VCaP (cell line): ENCODE measurements around the gene QSOX1.
A peak's percentile ranks its signal among the peaks of the same experiment; 100 is the strongest.

Source experiments
- H3K27ac ChIP-seq: fragments of 450-650 bp; 2 replicates; pipeline ENCODE4 v1.5.1; 2017
- TF ChIP-seq, protein P1 (sequence below): fragments of 450-650 bp; conservative IDR thresholded peaks from 2 replicates; pipeline ENCODE4 v1.5.1; 2017; ENCODE audit warnings: mild to moderate bottlenecking, moderate library complexity

QSOX1 gene

GRCh38 chr1:180179162-180179957, 24.7 kb downstream of the QSOX1 start:
- no peak overlapping the region for H3K27ac ChIP-seq
- TF ChIP-seq, protein P1, sequence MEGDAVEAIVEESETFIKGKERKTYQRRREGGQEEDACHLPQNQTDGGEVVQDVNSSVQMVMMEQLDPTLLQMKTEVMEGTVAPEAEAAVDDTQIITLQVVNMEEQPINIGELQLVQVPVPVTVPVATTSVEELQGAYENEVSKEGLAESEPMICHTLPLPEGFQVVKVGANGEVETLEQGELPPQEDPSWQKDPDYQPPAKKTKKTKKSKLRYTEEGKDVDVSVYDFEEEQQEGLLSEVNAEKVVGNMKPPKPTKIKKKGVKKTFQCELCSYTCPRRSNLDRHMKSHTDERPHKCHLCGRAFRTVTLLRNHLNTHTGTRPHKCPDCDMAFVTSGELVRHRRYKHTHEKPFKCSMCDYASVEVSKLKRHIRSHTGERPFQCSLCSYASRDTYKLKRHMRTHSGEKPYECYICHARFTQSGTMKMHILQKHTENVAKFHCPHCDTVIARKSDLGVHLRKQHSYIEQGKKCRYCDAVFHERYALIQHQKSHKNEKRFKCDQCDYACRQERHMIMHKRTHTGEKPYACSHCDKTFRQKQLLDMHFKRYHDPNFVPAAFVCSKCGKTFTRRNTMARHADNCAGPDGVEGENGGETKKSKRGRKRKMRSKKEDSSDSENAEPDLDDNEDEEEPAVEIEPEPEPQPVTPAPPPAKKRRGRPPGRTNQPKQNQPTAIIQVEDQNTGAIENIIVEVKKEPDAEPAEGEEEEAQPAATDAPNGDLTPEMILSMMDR: peak; percentile 55

- no peak overlapping the region for H3K27ac ChIP-seq
- TF ChIP-seq, protein P1: peak; percentile 31; the same call in 1 of the 2 replicates
These were observed 26.4 kb downstream of the QSOX1 start for GRCh38 chr1:180181048-180181447.

GRCh38 chr1:180181996-180182642, 27.4 kb downstream of the QSOX1 start:
- TF ChIP-seq, protein P1: no peak

GRCh38 chr1:180182643-180183311, 28.1 kb downstream of the QSOX1 start:
- TF ChIP-seq, protein P1: no peak
- no peak overlapping the region for H3K27ac ChIP-seq

More at GRCh38 chr1:180181996-180182642, 27.4 kb downstream of the QSOX1 start:
- H3K27ac ChIP-seq: no peak overlapping the region

DNA sequence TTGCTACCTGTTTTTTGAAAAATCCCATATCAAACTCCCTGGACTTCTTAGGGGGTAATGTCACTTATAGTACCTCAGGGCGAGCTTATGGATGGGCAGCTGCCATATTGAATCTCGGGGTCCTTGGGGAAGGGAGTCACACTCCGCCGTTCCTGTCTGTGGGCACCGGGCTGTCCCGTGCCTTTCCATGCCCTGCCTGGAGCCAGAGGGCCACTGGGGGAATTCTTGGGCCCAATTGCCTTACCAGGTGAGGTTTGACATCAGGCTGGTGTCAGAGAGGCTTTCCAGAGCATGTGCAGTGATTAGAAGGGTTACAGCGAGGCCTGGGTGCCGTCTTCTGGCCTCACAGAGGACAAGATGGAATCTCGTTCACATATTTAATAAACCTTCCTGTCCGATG, 28.8 kb downstream of the QSOX1 start:
- H3K27ac ChIP-seq: no peak overlapping the region
- TF ChIP-seq, protein P1: no peak

DNA sequence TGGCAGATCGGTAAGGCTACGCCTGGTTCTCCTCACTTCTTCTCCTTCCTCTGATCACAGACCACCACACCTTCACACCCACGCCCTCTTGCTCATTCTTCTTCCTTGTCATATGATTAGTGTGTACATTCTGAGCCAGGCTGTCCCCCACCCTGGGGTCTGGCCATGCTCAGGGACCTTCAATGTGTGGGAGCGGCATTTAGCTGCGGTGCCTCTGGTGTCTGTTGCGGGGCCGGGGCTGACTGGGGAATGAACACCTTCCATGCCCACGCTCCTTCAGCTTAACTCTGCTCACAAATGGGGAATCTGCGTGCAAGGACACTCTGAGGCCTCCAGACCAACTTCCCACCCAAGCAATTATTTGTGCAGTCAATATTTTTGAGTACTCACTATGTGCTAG, 29.4 kb downstream of the QSOX1 start:
- no peak overlapping the region for H3K27ac ChIP-seq
- TF ChIP-seq, protein P1: no peak

GRCh38 chr1:180185281-180185680, 30.6 kb downstream of the QSOX1 start:
- TF ChIP-seq, protein P1: no peak
- H3K27ac ChIP-seq: no peak overlapping the region
